HK-2 (cell line): ENCODE results near the gene APRT.

Experiments
- DNase-seq: peaks from one replicate; pipeline ENCODE4 v3.0.0-alpha.2; 2018; ENCODE audit not compliant: unreplicated experiment

APRT gene, protein sequence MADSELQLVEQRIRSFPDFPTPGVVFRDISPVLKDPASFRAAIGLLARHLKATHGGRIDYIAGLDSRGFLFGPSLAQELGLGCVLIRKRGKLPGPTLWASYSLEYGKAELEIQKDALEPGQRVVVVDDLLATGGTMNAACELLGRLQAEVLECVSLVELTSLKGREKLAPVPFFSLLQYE

DNA sequence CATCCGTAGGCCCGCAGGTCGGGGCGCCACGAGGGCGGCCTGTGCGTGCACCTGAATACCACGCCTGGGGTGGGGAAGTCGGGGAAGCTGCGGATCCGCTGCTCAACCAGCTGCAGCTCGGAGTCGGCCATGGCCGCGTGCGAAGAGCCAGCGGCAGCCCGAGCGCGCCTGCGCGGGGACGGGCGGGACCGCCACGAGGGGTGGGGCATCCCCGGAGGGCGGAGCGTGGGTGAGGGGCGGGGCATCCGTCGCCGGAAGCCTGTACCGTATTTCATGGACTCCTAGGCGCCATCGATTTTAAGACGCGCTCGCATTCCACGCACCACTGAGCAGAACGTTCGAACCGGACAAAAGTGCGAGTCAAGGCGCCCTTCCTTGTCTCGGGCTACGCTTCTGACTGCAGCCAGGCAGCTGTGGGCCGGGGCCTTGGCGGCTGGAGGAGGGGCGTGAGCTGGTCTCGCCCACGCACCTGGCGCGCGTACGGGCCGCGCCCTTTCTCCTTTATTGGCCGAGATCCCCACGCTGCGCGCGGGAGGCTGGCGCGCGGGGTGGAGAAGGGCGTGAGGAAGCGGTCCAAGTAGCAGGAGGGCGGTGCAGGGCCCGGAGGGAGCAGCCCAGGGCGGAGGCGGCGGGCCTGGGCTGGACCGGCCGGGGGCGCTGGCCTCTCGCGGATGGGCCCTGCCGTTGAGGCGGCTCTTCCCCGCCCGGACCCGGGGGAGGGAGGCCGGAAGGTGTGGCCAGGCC, at the start of gene APRT:
Gene APRT, minus strand, starts transcription at position 160 of the 744 bp plus-strand sequence. Its CDS starts 29 bp downstream, at position 131.
- peak; percentile 97 for DNase-seq

DNA sequence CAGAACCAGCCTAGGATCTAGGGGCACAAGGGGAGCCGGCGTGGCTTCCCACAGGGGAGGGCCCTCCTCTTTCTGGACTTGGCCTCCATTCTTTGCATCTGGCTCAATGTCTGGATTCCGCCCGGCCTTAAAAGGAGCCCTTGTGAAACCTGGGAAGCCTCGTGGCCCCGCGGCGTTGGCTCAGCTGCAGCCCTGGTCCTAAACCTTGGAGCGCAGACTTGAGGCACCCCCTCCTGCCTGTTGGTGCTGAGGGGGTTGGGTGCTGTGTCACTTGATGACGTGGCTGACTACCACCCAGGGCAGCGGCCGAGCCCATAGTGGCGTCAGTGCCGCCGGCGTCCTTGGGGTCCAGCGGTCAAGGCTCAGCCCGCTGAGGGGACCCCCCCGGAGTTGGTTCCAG, 49.6 kb upstream of the APRT start:
- no peak for DNase-seq

DNA sequence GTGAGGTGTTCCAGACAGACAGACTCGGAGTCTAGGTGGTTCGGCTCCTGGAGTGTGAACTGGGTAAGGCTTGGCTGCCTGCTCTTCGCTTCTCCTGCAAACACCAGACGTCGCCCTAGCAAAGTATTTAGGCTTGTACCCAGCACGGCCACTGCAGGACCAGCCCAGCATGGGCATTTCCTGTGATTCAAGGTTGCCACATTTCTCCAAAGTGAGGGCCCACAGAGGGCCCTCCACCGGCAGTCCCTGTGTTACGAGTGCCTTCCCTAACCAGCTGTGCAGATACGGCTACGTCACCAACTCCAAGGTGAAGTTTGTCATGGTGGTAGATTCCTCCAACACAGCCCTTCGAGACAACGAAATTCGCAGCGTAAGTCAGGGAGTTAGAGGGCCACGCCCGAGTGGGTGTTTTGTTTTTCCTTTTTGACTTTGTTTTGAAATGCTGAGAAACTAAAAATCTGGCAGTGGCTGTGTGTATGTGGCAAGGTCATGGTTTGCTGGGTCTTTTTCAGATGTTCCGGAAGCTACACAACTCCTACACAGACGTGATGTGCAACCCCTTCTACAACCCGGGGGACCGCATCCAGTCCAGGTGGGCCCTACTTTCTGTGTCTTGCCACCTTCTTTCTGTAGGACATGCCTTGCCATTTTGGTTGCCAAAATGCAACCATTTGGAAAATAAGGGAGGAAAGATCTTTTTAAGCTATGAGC, 47.8 kb upstream of the APRT start:
- DNase-seq = no peak

DNA sequence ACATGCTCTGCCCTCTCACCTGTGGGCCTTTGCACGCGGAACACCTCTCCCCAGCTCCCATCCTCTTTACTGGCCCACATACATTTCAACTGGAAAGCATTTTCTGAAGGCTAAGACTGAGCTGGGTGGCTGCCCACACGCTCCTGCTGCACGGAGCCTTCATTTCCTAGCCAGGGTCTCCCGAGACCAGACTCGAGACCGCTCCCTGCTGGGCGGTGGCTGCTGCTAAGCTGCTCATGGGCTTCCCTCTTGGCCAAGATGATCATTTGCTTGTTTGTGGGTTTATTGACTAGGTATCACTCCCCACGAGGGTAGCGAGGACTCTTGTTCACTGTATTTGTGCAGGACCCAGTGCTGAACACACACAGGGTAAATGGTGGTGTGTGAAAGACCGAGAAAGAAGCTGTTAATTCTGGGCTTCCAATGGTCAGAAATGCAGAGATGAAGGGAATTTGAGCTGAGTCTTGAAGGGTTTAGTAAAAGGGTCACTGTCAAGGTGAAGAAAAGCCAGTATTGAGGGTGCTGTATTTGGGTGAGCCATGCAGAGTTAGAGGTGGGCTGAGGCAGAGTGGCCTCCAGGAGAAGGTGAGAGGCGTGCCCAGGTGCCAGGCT, 46.1 kb upstream of the APRT start:
- DNase-seq = peak; percentile 63

DNA sequence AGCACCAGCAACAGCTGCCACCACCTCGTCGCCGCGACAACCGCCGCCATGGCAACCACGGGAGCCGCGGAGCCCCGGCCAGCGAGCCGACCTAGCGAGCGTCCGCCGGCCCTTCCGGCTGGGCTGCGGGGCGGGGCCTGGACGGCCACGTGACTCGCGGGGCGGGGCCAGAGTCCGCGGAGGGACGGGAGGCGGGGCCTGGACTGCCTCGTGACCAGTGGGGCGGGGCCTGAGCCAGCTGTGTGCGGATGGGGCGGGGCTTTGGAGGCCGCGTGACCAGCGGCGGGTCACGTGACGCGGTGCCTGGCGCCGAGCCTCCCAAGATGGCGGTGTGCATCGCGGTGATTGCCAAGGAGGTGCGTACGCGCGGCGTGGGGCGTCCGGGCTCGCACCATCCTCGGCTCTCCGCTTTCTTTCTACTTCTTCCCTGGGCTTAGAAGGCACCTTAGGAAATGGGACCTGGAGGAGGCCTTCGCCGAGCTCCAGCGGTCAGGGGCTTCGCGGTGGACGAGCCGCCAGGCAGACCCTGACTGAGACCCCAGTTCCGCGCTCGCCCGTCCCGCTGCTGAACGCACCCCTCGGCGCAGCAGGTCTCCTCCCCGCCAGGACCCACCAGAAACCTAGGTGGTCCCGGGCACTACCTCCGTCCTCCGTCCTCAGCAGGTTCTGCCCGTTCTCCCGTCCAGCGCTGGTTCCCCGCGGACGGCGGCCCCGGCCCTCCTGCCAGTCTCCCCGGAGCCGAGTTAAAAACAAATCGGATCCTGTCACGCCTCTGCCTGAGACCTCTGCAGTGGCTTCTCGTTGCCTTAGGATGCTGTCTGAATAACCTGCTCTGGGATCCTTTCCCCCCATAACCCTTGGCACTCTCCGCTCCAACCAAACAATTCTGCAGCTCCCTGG, 45.4 kb upstream of the APRT start, which contains the start of the genes GALNS and TRAPPC2L:
Gene GALNS, minus strand, starts transcription at position 120 of the 900 bp plus-strand sequence. Its CDS starts 70 bp downstream, at position 50.
Gene TRAPPC2L, plus strand, starts transcription at position 300 of the 900 bp plus-strand sequence. Its CDS starts 24 bp downstream, at position 324.
- peak; percentile 99 for DNase-seq

DNA sequence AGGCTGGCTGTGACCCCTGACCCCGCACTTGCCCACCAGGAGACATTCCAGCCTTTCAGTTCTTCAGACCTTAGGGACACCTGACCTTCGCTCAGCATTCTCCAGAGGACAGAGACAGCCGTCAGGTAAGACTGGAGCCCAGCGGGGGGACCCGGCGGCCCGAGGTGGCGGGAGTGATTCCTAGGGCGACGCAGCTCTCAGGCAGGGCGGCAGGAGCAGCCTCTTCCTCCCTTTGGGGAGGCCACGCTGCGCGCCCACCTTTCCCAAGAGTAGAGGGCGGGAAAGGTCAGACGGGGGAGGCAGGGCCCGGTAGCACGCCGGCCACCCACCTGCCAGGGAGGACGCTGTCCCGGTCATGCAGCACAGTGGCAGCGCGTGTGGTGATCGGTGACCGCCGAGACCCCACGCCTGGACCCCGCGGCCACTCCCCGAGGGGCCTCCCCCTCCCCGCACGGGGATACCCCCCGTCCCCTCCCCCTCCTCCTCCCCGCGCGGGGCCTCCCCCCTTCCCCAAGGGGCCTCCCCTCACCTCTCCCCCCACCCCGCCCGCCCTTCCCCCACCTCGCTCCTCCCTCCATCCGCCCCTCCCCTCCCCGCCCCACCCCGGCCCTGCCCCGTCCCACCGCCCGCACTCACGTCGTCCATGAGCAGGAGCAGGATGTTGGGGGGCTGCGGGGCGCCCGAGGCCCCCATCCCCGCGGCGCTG, 44.5 kb upstream of the APRT start:
- no peak for DNase-seq

DNA sequence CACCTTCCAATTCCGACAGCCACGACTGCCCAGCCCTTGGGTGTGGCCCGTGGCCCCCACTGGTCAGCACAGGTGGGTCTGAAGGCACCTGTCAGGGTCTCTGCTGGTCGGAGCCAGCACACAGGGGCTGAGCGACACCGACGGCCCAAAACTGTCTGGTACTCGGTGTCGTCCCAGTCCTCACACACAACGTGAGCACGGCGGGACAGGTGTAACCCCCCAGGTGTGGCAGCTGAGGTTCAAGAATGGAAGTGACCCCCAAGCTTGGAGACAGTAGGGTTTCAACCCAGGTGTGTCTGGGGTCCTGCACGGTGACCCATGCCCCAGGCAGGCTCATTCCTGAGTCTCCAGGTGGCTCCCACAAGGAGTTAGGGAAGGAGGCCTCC, 44.0 kb upstream of the APRT start:
- DNase-seq = no peak

DNA sequence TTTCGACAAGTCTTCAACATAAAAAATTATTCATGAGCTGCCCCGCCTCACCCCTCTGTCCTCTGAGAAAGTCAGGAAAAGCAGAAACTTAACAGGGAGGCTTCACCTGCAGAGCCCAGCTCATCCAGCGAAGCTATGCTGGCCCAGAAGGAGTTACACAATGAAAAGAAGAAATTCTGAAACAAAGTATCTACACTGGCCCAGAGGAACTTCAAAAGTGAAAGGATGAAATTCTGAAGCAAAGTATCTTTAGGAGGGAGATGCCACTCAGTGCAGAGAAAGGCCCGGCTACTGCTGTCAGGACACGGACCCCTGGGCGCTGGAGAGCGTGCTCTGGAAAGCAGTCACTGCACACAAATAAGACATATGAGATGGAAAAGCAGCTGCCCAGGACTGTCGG, 43.4 kb upstream of the APRT start:
- DNase-seq = no peak

DNA sequence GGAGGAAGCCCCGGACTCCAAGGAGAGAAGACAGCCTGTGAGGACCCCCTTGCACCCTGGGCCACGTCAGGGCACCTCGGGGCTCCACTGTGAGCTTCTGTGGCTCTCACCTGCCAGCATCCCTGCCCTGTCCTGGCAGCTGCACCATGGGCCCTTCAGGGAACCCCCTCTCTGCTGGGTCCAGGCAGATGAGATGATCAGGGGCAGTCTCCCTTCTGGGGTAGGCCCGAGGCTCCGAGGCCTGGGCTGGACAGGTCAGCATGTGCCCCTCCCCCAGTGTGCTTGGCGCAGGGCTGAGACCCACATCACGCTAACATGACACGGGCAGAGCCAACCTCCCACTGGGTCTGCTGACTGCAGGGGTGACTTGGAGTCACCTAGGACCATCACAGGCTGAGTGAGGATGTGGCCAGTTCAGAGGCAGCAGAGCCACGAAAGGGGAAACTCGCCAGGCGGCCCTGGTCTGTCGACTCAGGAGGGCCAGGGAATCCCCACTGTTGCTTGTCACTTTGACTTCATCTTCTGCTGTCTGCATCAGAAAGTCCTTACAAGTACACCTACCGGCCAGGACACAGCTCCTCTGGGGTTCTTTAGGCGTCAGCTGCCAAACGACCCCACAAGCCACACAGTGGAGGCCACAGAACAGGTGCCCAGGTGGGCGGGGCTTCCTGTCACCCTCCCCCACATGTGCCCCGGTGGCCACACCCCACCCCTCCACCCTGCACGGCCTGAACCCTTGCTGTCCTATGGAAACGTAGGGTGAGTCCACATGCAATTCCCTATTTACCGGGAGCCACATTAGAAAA, 42.8 kb upstream of the APRT start:
- DNase-seq = no peak

DNA sequence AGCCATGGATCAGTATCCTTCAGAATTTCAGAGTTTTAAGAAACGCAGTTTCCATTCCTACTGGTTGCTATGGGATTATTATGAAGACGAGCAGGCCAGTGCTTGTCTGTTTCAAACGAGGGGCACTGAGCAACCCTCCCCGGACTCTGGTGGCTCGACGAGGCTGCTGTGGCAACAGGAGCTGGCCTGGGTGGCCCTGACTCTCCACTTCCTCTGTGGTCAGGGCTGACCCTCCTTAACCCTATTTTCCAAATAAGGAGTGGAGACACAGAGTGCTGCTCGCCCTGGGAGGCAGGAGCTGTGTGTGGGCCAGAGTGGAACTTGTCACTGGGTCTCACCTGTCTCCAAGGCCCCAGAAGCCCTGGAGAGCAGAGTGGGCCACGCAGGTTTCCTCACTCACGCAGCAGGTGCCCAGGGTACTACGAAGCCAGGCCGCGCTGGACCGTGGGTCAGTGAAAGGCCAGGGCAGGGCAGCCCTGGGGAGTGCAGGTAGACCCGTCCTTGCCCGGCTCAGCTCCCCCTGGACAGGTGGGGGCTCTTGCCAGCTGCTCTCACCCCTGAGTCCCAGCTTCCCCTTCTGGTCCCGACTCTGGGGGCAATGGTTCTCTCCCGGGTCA, 41.7 kb upstream of the APRT start:
- DNase-seq = no peak

DNA sequence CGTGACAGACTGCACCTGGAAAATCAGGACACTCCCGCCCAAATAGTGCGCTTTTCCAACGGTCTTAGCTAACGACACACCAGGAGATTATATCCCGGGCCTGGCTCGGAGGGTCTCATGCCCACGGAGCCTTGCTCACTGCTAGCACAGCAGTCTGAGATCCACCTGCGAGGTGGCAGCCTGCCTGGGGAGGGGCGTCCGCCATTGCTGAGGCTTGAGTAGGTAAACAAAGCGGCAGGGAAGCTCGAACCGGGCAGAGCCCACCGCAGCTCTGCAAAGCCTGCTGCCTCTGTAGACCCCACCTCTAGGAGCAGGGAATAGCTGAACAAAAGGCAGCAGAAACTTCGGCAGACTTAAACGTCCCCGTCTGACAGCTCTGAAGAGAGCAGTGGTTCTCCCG, 39.9 kb upstream of the APRT start:
- DNase-seq = no peak

DNA sequence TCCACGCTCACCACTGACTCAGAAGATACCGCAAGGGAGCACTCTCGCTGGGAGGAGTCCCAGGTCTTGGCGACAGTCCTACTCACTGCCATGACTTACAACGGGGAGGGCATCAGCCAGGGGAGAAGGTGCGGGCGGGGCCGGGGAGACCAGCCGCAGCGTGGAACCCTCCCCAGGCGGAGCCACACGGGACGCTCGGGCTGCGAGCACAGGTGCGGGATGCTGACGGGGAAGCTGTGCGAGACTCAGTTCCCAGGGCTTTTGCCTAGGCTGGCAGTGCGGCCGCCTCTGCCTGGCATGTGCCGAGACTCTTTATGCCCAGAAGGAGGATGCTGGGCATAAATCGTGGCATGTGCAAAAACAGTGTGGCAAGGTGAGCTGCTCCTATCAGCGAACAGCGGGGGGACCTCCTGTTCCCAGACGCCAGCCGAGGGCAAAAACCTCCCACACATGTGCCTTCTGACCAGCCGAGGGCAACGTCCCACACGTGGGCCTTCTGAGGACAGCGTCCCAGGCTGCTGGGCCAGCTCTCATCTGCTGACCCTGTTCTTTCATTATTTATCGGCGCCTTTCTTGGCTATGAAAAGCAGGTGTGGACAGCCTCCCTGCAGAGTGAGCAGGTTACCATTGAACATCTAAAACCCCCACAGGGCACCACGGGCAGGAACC, 38.9 kb upstream of the APRT start:
- no peak for DNase-seq

DNA sequence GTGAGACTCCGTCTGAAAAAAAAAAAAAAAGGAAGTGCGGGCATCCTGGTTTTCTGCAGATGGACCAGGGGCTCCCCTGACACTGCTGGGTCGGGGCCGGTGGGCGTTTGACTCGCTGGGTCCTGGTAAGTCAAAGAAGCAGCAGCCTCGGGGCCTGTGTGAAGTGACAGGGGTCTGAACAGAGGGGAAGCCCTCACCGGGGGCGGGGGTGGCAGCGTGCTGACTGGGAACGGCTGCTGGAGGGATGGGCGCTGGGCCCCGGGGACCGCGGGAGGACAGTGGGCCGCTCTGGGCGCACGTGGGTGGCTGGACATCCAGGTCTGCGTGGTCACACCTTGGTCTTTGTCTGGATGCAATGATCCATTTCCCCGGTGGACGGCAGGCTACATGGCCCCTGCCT, 36.8 kb upstream of the APRT start:
- DNase-seq = no peak

DNA sequence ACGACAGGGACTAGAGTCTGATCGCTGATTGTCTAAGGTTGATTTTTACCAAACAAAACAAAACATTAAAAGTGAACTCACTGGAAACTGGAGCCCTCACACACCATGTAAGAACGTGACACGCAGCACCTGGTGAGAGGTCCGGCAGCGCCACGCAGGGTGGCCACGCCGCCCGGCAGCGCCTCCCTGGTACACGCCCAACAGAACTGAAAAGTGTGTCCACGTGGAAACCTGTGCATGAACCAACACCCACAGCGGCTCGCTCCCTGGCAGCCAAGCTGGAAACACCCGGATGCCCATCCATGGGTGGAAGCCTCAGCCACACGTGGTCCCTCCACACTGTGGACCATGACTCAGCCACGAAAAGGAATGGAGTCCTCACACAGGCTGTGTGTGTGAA, 35.9 kb upstream of the APRT start:
- no peak for DNase-seq

DNA sequence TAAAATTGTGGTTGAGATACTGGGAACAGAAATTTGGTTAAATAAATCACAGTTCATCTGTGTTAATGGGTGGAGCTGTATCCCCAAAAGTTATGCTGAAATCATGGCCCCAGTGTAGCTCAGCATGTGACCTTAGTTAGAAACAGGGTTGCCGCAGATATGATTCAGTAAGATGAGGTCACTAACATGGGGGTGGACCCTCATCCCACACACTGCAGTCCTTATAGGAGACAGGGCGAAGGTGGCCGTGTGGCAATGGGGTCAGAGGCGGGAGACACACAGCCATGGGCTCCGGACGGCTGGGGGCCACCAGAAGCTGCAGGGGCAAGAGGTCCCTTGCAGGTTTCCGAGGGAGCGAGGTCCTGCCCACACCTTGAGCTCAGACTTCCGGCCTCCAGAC, 34.4 kb upstream of the APRT start:
- no peak for DNase-seq

DNA sequence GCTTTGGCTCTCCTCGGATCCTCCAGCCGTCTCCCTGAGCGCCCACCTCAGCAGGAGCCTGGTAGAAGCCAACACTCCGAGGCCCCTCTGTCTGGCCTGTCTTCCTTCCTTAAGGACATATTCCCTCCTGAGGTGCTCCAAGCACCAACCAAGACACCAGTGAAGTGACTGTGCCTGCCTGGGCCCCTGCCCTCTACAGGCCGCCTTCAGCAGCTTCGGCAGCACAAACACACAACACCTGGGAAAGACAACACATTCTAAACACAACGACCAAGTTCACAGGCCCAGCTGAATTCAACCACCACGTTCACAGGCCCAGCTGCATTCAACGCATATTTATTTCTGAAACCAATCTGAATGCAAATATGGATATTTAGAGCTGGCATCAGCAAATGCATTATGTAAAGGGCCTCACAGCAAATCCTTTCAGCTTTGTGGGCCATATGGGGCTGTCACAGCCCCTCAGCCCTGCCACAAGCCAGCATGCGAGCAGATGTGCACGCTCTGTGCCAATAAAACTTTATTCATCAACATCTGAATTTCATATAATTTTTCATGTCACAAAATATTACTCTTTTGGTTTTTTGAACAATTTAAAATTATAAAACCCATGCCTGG, 32.8 kb upstream of the APRT start:
- no peak for DNase-seq

DNA sequence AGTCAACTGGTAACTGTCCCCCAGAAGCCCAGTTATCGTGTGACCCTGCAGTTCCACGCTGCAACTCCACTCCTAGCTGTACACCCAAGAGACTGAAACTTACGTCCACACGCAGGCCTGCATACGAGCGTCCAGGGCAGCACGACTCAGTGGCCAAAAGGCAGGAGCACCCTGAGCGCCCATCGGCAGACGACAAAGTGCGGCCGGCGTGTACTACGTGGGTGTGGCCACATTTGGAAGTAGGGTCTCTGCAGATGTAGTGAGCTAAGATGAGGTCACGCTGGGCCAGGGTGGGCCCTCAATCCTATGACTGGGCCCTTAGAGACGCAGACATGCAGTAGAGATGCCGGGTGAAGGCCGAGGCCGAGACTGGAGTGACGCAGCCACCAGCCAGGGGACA, 31.5 kb upstream of the APRT start:
- no peak for DNase-seq

DNA sequence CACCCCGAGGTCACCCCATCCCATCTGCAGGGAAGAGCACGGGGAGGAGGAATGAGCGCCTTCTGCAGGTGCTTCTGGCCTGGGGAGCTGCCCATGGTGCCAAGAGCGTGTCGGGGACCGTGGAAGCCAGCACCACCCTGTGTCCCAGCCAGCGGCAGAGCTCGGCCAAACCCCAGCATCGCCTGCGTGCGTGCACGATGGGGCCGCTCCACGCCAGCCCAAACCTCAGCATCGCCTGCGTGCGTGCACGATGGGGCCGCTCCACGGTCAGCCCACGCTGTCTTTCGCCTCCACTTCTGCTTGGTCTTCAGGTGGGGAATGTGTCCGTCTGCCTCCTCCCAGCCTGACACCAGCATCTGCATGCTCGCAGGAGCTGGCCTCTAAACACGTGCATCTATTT, 31.1 kb upstream of the APRT start:
- DNase-seq = no peak
